ENCODE data around the gene ECI1.
"Not testable (repeated sequence)": the region's sequence is repeated elsewhere in the genome, so short reads cannot be mapped to it uniquely, and the experiment has no call there.

ECI1 gene

DNA sequence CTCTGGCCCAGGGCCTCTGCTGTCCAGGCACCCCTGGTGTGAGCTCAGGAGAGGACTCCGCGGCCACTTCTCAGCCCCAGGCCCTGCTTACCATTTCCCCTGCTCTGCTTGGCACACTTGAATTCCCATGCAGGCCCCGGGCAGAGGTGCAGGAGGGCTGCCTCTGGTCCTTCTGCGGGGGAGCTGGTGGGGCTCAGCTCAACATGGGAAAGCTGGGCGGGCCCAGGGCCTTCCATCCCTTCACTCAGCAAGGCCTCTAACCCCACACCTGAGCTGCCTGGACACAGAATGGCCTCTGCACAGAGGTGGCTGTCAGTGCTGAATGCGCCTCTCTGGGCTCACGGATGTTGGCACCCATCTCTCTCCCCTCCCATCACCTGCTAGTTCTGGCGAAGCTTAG is 29.1 kb upstream of the ECI1 start:
- DNase-seq (ENCODE audit: low spot score): no peak

DNA sequence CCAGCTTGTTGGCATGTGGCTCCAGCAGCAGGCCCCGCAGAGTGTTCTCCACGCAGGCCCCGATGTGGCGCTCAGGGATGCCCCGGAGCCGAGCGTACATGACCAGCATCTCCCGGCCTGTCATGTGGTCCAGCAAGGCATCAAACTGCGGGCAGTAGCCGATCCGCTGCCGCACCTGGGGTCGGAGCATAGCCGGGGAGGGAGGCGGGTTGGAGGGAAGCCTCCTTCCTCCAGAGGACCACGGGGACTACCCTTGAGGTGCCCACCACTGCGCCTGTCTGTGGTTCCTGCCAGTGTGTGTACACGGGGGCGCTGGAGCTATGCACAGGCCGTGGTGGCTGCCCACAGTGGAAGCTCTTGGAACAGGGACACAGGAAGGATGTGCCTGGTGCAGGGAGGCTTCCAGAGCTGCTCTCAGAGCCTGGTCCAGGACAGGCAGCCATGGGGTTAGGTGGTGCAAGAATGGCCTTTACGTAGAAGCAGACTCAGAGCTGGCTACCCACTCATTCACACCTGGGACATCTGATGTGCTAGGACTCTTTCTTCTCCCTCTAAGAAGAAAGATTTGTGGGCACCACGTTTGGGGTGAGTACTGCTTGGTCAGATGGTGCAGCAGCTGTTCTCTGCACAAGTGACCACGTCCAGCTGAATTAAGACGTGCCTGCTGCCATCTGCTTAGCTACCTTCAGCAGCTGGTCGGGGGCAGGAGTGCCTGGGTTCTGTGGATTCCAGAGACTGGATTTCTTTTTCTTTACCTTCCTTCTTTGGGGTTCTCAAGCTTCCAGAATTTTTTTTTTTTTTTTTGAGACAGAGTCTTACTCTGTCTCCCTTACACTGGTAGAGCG is 27.8 kb upstream of the ECI1 start:
- no peak for DNase-seq (ENCODE audit: low spot score)

DNA sequence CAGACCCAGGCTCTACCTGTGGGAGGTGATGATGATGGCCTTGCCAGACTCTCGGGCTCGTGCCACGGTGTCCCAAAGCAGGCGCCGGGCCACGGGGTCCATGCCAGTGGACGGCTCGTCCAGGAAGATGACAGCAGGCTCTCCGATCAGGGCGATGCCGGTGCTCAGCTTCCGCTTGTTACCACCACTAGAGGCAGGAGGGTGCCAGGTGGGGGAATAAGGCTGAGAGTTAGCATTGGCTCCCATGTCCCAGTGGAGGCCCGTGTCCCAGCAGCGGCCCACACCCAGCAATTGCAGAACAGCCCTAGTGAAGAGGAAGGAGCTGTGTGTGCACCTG is 26.9 kb upstream of the ECI1 start:
- no peak for DNase-seq (ENCODE audit: low spot score)

DNA sequence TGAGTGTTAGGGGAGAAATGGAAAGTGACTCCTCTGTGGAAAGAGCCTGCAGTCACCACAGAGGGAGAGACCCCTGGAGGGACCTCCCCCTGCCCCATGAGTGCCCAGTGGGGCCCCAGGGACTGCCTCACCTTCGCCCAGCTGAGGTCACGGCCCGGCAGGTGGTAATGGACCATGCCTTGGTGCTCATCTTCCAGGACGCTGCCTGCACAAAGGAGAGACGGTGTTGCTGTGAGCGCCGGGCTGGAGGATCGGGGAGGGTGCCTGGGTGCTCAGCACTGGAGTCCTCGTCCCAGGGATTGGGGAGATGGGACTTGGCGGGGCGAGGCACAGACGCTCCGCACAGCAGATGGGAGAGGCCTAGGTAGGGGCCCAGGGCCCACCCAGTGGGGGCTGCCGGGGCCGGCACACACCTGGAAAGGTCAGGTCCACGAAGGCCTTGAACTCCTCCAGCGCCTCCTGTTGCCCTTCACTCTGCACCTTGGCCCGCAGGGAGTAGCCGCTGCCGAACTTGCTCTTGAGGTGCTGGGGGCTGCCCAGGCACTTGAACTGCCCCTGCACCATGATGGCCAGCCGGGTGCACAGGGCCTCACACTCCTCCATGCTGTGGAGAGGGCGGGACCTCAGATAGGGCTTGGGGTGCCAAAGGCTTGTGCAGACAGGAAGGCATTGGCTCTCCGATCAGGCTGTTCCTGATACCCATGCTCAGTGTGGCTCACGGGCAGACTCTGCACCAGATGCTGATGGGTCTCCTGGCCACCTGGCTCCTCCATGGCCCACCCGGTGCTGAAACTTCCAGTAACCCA is 26.3 kb upstream of the ECI1 start:
- no peak for DNase-seq (ENCODE audit: low spot score)

DNA sequence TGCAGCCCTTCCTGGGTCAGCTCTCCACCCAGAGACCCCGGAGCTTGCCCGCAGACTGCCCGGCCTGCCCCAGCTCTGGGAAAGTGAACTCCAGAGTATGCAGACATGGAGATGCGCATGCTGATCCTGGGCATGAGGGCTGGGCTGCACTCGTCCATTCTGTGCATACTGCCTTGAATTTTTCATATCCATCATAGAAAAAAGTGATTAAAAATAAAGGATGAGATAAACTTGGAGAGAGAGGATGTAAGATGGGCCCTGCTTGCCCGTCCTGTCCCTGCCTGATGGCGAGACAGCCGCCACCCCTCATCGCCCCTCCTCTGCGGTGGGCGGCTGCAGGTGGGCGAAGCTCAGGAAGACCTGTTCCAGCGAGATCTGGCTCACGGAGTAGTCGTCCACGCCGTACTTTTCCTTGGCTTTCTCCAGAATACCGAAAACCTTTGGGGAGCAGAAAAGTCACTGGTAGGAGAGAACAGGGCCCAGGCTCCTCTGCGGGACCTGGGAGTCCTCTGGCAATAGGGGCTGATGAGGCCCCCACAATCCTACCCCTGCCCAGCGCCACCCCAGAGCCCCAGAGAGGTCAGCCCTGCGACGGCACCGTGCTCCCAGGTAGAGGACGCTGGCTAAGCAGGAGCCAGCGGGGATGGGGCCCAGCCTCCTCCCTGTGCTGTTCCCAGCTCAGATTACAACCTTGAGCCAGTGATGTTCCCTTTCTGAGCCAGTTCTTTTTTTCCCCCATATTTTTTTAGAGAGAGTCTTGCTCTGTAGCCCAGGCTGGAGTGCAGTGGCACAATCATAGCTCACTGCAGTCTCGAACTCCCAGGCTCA is 25.2 kb upstream of the ECI1 start:
- DNase-seq (ENCODE audit: low spot score): no peak

DNA sequence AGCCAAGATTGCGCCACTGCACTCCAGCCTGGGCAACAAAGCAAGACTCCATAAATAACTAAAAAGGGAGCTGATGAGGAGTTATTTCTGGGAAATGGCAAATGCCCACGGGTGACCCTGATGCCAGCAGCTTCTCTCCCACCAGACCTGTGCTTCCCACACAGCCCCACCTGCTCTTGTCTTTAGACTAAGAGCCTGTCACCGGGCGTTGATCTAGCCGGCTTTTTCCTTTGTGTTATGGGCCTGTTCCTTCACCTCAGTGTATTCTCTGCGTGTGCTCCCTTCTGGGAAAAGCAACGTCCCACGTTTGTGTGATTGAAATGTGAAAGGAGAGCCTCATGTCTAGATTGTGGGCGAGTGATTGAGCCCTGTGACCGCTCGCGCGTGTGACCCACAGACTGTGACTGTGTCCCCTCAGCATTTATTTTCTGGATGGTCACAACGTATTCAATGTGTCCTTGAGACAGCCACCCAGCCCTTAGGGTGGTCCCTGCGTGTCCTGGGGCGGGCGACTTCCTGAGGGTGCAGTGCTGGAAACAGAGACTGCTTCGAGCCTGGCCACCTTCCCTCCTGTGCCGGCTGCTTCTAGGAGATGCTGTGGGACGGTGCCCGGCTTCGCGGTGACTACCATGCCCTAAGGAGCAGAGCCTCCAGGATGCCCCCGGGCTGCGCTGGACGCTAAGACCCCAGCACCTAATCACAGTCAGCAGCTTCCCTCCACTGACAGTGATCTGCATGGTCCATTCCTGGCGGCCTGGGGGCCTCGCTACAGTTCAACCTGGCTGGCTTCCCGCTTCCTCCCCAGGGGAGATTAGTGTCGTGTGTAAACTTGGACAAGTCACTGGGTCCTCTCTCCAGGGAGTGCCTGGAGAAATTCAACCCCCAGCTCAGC is 24.3 kb upstream of the ECI1 start:
- no peak for DNase-seq (ENCODE audit: low spot score)

DNA sequence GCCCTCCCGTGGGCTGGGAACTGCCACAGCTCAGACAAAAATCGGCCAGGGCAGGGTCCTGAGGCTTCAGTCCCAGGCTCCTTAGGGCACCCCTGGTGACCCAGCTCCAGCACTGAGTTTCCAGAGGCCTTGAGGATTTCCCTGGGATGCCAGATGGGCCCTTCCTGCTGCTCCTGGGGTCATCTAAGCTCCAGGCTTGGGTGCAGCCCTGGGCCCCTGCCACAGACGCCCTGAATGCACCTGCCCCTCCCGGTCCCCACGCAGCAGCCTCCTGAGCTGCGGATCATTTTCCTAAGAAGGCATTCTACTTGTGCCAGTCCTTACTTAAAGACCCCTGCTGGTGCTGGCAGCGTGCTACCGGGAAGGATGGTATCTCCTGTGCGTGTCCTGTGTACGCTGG is 22.5 kb upstream of the ECI1 start:
- DNase-seq (ENCODE audit: low spot score): no peak

DNA sequence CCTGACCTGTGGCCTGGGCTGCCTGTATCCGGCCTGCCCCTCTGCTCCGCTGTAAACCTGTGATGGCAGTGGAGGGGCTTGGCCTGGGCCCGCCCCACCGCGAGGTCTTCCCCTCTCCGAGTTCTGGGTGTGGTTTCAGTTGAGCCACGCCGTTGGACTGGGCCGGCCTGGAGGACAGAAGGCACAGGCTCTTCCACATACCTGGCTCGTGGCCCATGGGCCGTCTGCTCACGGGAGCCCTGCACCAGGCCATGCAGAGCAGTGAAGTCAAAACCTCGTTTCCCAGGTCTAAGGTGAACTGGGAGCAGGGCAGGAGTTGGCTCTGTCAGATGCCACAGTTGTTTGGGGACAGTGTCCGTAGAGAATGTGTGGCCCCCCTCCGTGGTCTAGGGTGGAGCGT is 22.1 kb upstream of the ECI1 start:
- DNase-seq (ENCODE audit: low spot score): no peak

DNA sequence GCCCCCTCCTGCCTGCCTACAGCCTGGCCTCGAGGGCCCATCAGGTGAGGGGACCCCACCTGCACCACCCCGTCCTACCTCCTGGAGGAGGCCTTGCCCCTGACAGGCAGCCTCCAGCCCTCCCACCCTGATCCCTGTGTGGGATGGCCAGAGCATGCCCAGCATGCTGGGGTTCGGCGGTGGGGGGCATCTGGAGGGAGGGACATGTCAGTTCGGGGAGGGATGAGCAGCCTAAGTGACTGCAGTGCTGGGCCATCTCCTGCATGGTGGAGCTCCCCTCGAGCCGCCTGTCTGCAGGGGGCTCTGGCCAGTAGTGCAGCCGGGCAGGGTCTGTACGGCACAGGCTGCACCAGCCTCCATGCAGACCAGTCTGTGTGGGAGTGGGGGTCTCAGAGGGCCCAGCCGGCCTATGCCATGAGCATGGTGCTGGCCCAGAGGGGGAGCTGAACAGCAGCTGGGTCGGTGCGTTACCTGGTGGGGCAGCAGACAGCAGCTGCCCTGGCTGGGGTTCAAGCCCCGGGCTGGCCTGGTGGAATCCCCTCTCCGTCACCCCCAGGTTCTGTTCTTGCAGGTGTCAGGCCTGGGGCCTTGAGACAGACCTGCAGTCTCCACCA is 20.6 kb upstream of the ECI1 start:
- DNase-seq (ENCODE audit: low spot score): no peak

DNA sequence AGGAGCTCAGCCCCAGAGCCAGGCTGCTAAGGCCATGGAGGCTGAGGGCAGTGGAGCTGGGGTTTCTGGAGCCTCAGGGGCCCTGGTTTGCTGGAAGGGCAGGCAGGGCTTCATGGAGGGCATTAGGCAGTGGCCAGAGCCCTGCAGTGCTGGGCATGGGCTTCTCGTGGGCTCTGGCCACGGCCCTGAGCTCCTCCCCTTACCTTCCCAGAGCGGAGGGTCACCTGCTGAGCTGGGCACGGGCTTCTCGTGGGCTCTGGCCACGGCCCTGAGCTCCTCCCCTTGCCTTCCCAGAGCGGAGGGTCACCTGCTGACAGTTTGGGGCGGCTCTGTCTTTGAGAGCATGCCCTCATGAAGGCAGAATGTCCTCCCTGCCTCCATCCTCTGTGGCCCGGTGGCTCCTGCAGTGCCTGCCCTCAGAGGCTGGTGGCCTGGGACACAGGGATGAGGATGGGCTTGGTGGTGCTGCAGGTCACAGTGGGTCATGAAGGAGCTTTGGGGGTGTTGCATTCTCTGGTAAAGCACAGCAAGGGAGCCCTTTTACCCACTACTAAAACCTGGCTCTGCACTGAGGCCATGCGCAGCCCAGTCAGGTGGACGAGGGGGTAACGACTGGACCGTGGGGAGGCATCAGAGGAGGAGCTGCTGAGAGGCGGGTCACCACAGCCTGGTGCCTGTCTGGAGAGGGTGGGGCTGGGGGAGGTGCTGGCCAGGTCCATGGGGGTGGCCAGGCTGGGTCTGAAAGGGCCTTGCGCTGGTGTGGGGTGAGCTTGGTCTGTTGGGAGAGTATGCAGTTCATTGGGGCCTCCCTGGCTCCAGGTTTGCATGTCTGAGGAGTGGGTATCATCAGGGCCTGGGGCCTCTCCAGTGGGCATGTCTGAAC is 19.4 kb upstream of the ECI1 start:
- DNase-seq (ENCODE audit: low spot score): no peak

DNA sequence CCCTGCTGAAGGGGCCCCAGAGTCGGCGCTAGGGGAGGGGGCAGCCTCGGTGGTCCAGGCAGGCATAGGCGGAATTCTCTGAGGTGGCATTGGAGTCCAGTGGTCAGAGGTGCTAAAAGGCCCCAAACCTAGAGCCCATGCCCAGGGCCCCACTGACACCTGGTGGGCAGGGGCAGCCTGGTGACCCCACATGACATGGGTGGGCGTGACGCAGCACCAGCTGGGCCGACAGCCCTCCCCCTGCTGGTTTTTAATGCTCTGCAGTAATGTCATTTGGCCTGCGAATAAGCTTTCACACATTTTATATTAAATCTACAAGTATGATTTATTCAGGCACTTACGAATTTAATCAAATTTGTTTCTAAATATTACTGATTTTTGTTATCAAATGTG is 18.7 kb upstream of the ECI1 start:
- DNase-seq (ENCODE audit: low spot score): no peak

DNA sequence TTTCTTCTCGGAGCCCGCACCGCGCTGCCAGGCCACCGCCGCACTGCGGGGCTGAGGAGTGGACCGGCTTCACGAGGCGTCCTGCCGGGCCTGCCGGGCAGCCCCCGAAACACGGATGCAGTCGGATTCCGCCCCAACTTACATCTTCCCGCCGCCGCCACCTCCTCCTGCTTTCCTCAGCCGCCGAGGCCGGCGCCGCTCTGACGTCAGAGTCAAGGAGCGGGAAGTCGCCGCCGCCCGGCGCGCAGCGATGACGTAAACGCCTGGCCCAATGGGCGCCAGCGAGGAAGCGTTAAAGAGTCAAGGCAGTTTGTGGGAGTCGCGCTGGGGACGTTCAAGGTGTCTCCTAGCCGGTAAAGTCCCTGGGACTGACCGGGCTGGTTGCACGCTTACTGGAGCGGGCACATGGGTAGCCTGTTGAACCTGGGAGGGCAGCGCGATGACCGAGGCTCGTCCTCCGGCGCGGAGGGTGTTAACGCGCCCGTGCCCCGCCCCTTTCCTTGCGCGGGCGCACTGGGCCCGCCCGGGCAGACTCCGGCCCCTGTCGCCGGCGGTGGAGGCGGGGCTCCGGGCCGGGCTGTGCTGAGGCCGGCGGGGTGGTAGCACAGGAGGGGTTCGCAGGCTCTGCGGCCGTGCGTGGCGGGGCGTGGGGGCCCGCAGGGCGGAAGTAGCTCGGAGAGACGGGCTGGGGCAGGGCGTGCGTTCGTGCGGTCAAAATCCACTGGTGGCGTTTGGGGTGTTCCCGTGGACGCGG is 16.7 kb upstream of the ECI1 start, which contains the start of gene RNPS1:
RNPS1 (minus strand) TSS at position 214 of the 754 bp plus-strand sequence. CDS start 3,483 bp downstream, outside the sequence.
- DNase-seq (ENCODE audit: low spot score): peak; percentile 95

DNA sequence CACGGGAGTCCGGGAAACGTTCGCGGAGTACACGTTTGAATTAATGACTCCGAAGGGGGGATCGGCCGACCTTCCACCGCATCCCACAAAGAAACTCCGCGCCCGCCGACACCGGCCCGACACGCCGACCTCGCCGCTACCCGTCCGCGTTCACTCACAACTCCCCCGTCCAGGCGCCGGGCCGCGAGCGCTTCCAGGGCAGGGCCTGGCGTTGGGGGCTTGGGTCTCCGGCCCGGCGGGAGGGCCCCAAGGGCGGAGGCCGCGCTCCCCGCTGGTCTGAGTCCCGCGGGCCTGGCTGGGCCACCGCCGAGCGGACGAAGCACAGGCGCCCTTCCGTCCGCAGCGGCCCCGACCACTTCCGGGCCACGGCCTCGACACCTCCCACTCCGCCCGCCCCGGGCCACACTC is 16.1 kb upstream of the ECI1 start:
- DNase-seq (ENCODE audit: low spot score): not testable (repeated sequence)

DNA sequence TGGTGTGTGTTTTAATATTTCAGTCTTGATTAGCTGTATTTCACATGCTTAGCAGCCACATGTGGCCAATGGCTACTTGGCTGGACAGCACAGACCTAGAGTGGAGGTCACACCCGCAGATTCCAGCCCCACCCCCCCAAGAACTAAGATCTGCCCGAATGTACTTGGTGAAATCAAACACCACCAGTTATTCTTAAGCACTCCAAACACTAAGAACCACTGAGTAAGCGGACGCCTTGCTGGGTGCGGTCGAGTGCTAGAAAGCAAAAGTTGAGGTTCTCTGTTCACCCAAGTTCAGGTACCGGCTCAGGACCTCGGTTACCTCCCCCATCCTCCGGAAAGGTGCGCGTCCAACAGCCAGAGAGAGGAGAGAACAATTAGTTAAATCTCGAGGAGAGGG is 15.5 kb upstream of the ECI1 start:
- DNase-seq (ENCODE audit: low spot score): peak; percentile 30

DNA sequence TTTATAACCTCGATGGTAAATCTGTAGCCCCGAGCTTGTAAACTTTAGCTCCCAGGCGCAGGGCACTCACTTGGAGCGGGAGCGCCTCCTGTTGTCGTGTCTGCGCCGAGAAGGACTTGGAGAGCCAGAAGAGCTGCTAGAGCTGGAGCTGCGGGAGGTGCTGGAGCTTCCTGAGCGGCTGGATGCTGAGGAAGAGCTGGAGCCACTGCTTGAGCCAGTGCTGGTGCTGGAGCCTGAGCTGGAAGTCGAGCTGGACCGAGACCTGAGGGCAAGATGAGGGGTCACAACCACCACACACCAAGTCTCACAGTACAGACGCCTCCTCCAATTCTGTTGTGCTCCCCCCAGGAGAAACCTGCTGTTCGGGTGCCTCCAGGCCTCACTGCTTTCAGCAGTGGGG is 11.6 kb upstream of the ECI1 start:
- DNase-seq (ENCODE audit: low spot score): not testable (repeated sequence)

DNA sequence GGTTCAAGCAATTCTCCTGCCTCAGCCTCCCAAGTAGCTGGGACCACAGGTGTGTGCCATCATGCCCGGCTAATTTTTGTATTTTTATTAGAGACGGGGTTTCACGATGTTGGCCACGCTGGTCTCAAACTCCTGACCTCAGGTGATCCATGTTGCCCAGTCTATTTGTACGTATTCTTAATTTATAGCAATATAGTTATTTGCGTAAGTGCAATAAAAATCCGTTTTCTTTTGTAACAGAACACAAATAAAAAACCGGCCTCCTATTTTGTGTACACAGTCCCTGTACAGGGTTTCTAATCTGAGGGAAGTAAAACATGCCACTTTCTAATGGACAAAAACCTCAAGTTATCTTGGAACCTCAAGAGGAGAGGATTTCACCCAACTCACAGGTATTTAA is 8.9 kb upstream of the ECI1 start:
- DNase-seq (ENCODE audit: low spot score): no peak

DNA sequence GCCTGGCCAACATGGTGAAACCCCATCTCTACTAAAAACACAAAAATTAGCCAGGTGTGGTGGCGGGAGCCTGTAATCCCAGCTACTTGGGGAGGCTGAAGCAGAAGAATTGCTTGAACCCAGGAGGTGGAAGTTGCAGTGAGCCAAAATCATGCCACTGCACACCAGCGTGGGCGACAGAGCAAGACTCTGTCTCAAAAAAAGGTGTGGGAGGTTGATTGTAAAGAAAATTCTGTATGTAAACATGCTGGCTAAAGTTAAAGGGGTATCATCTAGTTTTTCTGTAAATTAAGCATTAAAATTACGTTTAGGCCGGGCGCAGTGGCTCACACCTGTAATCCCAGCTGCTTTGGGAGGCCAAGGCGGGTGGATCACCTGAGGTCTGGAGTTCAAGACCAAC is 7.1 kb upstream of the ECI1 start:
- DNase-seq (ENCODE audit: low spot score): not testable (repeated sequence)

DNA sequence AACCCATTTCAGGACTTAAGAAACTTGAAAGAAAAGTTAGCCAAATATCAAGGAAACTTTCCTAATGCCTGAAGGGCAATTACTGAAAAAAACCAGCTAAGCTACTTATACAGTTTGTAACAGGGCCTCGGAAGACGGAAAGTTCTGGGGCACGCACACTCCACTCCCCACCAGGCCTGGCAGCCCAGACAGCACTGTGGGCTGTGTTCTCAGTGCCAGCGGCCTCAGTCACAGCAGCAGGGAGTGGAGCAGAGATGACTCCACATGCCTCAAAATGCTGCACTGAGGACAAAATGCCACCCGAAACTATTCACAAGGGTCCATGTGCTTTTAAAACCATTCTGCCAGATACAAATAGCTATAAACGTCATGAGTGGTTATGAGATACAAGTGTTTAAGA is 6.3 kb upstream of the ECI1 start:
- DNase-seq (ENCODE audit: low spot score): no peak

DNA sequence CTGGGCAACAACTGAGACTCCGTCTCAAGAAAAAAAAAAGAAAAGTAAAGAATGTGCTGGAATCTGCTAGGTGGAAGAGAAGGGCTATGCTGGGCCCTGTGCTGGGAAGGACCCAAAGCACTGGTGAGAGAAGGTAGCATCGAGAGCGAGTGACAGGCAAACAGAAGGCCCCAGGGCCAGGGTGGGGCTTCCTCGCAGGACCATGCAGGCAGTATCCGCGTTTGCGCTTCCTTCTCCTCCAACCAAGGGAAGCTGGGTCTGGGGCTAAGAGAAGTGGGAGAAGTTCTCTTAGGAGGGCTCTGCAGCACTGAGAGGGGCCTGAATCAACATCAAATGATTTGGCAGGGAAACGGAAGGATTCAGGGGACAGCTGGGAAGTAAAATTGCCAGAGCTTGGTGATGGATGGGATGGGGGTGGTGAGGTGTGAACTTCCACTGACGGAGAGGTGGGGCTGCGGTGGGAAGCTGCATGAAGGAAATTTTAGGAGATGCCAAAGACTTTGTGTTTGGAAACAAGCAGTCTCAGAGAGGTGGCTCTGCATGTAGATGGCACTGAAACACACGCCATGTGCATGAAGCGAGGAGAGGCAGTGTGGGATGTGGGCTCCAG is 5.2 kb upstream of the ECI1 start:
- no peak for DNase-seq (ENCODE audit: low spot score)
